ENCODE data around the gene ARHGAP9.

The ARHGAP9 gene

GRCh38 chr12:57522011-57522886, 42.6 kb upstream of the ARHGAP9 start, which contains the start of gene MBD6:
MBD6 (plus strand) TSS chr12:57522824; CDS start chr12:57524304, 1,480 bp downstream.
- peak; percentile 92 for DNase-seq (ENCODE audit: low read depth)
- peak within 1 kb of the TSS; percentile 96 for H3K4me3 ChIP-seq (ENCODE audit: low read depth, low read length)
- TF ChIP-seq POLR2A (IDR thresholded peaks at IDR 0.05; ENCODE audit: extremely low read depth, insufficient read length), result peak; percentile 28
- peak; percentile 73; the same call in 1 of the 2 replicates for TF ChIP-seq MYC (IDR thresholded peaks at IDR 0.05; ENCODE audit: low read depth, low read length)
- no peak for TF ChIP-seq CTCF (IDR thresholded peaks at IDR 0.05; ENCODE audit: low read depth, low read length)
- TF ChIP-seq MAX (IDR thresholded peaks at IDR 0.05; ENCODE audit: low read depth, low read length), result peak; percentile 90

- peak overlapping the region; percentile 60 for H3K4me3 ChIP-seq (ENCODE audit: low read depth, low read length)
- DNase-seq (ENCODE audit: low read depth), result no peak
- TF ChIP-seq MAX (IDR thresholded peaks at IDR 0.05; ENCODE audit: low read depth, low read length) (no peak), CTCF (IDR thresholded peaks at IDR 0.05; ENCODE audit: low read depth, low read length) (no peak), POLR2A (IDR thresholded peaks at IDR 0.05; ENCODE audit: extremely low read depth, insufficient read length) (no peak), MYC (IDR thresholded peaks at IDR 0.05; ENCODE audit: low read depth, low read length) (no peak)
These were observed 41.9 kb upstream of the ARHGAP9 start for GRCh38 chr12:57521525-57522010.

GRCh38 chr12:57520053-57520818, 40.6 kb upstream of the ARHGAP9 start, which contains the start of gene DDIT3:
DDIT3 (minus strand) TSS chr12:57520514; CDS start chr12:57517406, 3,108 bp downstream.
- peak within 1 kb of the TSS; percentile 99 for H3K4me3 ChIP-seq (ENCODE audit: low read depth, low read length)
- DNase-seq (ENCODE audit: low read depth), result peak; percentile 99

GRCh38 chr12:57519796-57520052, 40.1 kb upstream of the ARHGAP9 start:
- DNase-seq (ENCODE audit: low read depth), result no peak
- peak overlapping the region; percentile 99 for H3K4me3 ChIP-seq (ENCODE audit: low read depth, low read length)
- TF ChIP-seq MYC (IDR thresholded peaks at IDR 0.05; ENCODE audit: low read depth, low read length) (no peak), POLR2A (IDR thresholded peaks at IDR 0.05; ENCODE audit: extremely low read depth, insufficient read length) (no peak)

More at GRCh38 chr12:57520053-57520818, 40.6 kb upstream of the ARHGAP9 start, which contains the start of gene DDIT3:
- TF ChIP-seq CTCF (IDR thresholded peaks at IDR 0.05; ENCODE audit: low read depth, low read length) (no peak), MYC (IDR thresholded peaks at IDR 0.05; ENCODE audit: low read depth, low read length) (no peak; the same call in 1 of the 2 replicates), POLR2A (IDR thresholded peaks at IDR 0.05; ENCODE audit: extremely low read depth, insufficient read length) (peak; percentile 98), MAX (IDR thresholded peaks at IDR 0.05; ENCODE audit: low read depth, low read length) (peak; percentile 66)

- DNase-seq (ENCODE audit: low read depth), result peak; percentile 95
- H3K4me3 ChIP-seq (ENCODE audit: low read depth, low read length), result peak overlapping the region; percentile 99
- TF ChIP-seq MAX (IDR thresholded peaks at IDR 0.05; ENCODE audit: low read depth, low read length) (peak; percentile 27; the same call in 1 of the 2 replicates), POLR2A (IDR thresholded peaks at IDR 0.05; ENCODE audit: extremely low read depth, insufficient read length) (no peak)
These were observed 39.5 kb upstream of the ARHGAP9 start for GRCh38 chr12:57518920-57519795.
